ENCODE data around the gene NRL.

DNA sequence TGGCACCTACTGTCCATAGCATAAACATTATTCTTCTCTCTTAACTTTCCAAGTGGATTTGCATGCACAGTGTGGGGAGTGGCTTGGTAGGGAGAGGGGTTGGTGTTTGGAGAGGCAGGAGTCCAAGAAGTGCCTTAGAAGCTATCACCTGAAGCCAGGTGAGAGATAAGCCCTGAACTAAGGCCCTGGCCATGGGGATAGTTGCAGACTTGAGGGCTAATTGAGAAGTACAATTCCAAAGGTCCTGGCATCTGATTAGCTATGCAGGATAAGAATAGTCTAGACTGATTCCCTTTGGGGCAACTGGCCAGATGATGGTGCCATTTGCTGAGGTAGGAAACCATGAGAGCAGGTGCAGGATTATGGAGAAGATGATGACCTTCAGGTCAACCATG is 22.6 kb downstream of the NRL start:
- TF ChIP-seq, protein P1, sequence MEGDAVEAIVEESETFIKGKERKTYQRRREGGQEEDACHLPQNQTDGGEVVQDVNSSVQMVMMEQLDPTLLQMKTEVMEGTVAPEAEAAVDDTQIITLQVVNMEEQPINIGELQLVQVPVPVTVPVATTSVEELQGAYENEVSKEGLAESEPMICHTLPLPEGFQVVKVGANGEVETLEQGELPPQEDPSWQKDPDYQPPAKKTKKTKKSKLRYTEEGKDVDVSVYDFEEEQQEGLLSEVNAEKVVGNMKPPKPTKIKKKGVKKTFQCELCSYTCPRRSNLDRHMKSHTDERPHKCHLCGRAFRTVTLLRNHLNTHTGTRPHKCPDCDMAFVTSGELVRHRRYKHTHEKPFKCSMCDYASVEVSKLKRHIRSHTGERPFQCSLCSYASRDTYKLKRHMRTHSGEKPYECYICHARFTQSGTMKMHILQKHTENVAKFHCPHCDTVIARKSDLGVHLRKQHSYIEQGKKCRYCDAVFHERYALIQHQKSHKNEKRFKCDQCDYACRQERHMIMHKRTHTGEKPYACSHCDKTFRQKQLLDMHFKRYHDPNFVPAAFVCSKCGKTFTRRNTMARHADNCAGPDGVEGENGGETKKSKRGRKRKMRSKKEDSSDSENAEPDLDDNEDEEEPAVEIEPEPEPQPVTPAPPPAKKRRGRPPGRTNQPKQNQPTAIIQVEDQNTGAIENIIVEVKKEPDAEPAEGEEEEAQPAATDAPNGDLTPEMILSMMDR (IDR thresholded peaks at IDR 0.05; ENCODE audit: low read length): no peak
- TF ChIP-seq EZH2 (IDR thresholded peaks at IDR 0.05; ENCODE audit: borderline replicate concordance, low read length): no peak
